Colonic mucosa (tissue), 4 donors: ENCODE measurements around the gene ATF7IP2. TPM values are rescaled to one million over a fixed set of nuclear protein-coding genes. Genes with fewer than 3 reads are reported as not detected.

ENCODE experiments used
- DNase-seq: peaks from one replicate; pipeline ENCODE4 v3.0.0-alpha.2; 2020
- H3K27ac ChIP-seq: fragments of 200-600 bp; one replicate; pipeline ENCODE4 v1.8.0; 2021
- H3K27me3 ChIP-seq: fragments of 200-600 bp; one replicate; pipeline ENCODE4 v1.8.0; 2021
- H3K36me3 ChIP-seq: fragments of 200-600 bp; one replicate; pipeline ENCODE4 v1.8.0; 2021
- H3K4me1 ChIP-seq: fragments of 200-600 bp; one replicate; pipeline ENCODE4 v1.8.0; 2021; ENCODE audit warnings: mild to moderate bottlenecking
- H3K4me3 ChIP-seq: fragments of 200-600 bp; one replicate; pipeline ENCODE4 v1.8.0; 2021
- H3K9ac ChIP-seq, 2 donors: one replicate each; pipeline ENCODE4 v1.7.0; 2013; ENCODE audit warnings: control low read depth in 2 of 2, low read depth in 2 of 2, low read length in 2 of 2
- H3K9me3 ChIP-seq: fragments of 200-600 bp; one replicate; pipeline ENCODE4 v1.8.0; 2021
- CTCF ChIP-seq: fragments of 200-600 bp; IDR thresholded peaks from one replicate; pipeline ENCODE4 v1.8.0; 2022; ENCODE audit warnings: antibody characterized with exemption, mild to moderate bottlenecking
- intact Hi-C: fragments of 100-400 bp; cut with DNase I; formaldehyde crosslinking; loops from one replicate; pipeline ENCODE4 v1.14.1; 2022
- total RNA-seq, 2 donors: library from RNA; stranded (reverse); fragmentation: NEBNext Ultra II Directional in 1 of 2; extraction: Animal tissue kit (Norgen Biotek cat#: 25700) in 1 of 2; gene quantifications; one replicate each; pipeline ENCODE4 v1.2.1, GENCODE V29; 2021
- donor health status: healthy.
- donor health status: DM: no; HTN: no; CAD: no.
- donor health status: DM: no; HTN: no; CAD: no.

Gene ATF7IP2
- total RNA-seq, 2 donors from 2014 or later, result 5.8 to 14.5 TPM

DNA sequence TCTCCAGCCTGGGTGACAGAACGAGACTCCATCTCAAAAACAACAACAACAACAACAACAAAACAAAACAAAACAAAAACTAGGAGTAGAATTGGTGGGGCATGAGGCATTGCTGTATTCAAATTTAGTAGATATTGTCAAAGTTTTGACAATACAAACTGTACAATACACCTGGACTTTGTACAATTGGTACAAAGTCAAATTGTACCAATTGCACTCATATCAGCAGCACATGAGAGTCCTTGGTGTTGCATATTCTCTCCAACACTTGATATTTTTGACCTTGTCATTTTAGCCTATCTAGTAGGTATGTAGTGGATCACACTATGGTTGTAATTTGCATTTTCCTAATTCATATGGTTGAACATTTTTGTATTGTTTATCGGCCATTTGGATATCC, 14.3 kb upstream of the ATF7IP2 start:
- no peak for TF ChIP-seq CTCF
- intact Hi-C loops, result no loop called here
- H3K9me3 ChIP-seq, result no peaks in the 10 kb centered on the region
- no peaks in the 10 kb centered on the region for H3K36me3 ChIP-seq
- H3K4me3 ChIP-seq, result no peak overlapping the region
- H3K9ac ChIP-seq, result no peak overlapping the region
- H3K27me3 ChIP-seq, result no peaks in the 10 kb centered on the region
- DNase-seq, result no peak
- H3K4me1 ChIP-seq, result no peaks in the 10 kb centered on the region
- no peak overlapping the region for H3K27ac ChIP-seq

- no peaks in the 10 kb centered on the region for H3K9me3 ChIP-seq
- intact Hi-C loops, result no loop called here
- no peak overlapping the region for H3K4me3 ChIP-seq
- no peaks in the 10 kb centered on the region for H3K36me3 ChIP-seq
- H3K27me3 ChIP-seq, result no peaks in the 10 kb centered on the region
- no peak for DNase-seq
- no peak overlapping the region for H3K9ac ChIP-seq
- H3K4me1 ChIP-seq, result no peaks in the 10 kb centered on the region
- no peak overlapping the region for H3K27ac ChIP-seq
- TF ChIP-seq CTCF, result no peak
These were observed 12.3 kb upstream of the ATF7IP2 start for GRCh38 chr16:10373556-10373955.

- intact Hi-C loops, result no loop called here
- DNase-seq, result no peak
- no peak for TF ChIP-seq CTCF
- H3K4me3 ChIP-seq, result no peak overlapping the region
- no peak overlapping the region for H3K27ac ChIP-seq
- no peaks in the 10 kb centered on the region for H3K4me1 ChIP-seq
- H3K9me3 ChIP-seq, result no peaks in the 10 kb centered on the region
- no peak overlapping the region for H3K9ac ChIP-seq
- no peaks in the 10 kb centered on the region for H3K36me3 ChIP-seq
- H3K27me3 ChIP-seq, result no peaks in the 10 kb centered on the region
These were observed 9.6 kb upstream of the ATF7IP2 start for GRCh38 chr16:10376229-10376628.

- Histone ChIP-seq H3K9ac (no peak overlapping the region), H3K27ac (no peak overlapping the region), H3K9me3 (no peaks in the 10 kb centered on the region), H3K27me3 (no peaks in the 10 kb centered on the region), H3K4me1 (no peaks in the 10 kb centered on the region), H3K36me3 (no peaks in the 10 kb centered on the region), H3K4me3 (no peak overlapping the region)
- no peak for TF ChIP-seq CTCF
- intact Hi-C loops, result no loop called here
- DNase-seq, result no peak
These were observed 2.2 kb upstream of the ATF7IP2 start for GRCh38 chr16:10383626-10384025.

DNA sequence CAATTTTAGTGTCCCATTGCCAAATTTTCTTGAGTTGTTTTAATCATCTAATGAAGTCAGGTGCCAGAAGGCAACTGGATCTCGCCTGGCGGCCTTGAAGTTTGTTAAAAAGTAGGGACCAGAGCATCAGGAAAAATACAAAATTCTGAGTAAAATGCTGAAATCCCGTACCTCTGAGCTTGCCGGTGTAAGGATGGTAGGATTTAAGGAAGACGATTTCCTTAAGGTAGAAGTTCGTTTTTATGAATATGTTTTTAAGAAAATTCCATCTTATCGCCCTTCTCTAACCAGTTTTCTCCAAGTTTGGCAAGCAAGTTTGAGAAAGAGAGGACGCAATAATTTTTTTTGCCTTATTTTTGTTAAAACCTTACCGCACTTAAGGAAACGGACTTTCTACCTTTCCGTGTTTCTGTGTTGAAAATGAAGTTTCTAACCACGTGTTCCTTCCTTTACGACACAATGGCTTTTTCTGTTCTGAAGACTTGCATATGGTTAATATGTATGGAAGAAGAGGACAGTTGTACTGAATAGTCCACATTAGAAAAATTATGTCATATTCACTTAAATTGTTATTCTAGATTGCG, 748 bp downstream of the ATF7IP2 start:
- peak overlapping the region; percentile 69 to 74 for H3K9ac ChIP-seq
- H3K36me3 ChIP-seq, result no peaks in the 10 kb centered on the region
- no peaks in the 10 kb centered on the region for H3K27me3 ChIP-seq
- H3K4me3 ChIP-seq, result peak overlapping the region; percentile 58
- no peak for TF ChIP-seq CTCF
- no peaks in the 10 kb centered on the region for H3K9me3 ChIP-seq
- intact Hi-C loops, result no loop called here
- peaks cover 4% of the 10 kb centered on the region for H3K4me1 ChIP-seq
- no peak for DNase-seq
- peak overlapping the region; percentile 51 for H3K27ac ChIP-seq
